Measurements from ENCODE around the gene SACM1L.

Gene SACM1L

GRCh38 chr3:45771166-45771775 lies 82.1 kb downstream of the SACM1L start:
- no peak for DNase-seq (ENCODE audit: low spot score)

GRCh38 chr3:45771831-45772230 lies 82.6 kb downstream of the SACM1L start:
- DNase-seq (ENCODE audit: low spot score), result no peak

- no peak for DNase-seq (ENCODE audit: low spot score)
These were observed 83.3 kb downstream of the SACM1L start for GRCh38 chr3:45772341-45773035.

- DNase-seq (ENCODE audit: low spot score), result no peak
These were observed 83.9 kb downstream of the SACM1L start for GRCh38 chr3:45773072-45773471.

- DNase-seq (ENCODE audit: low spot score), result no peak
These were observed 84.7 kb downstream of the SACM1L start for GRCh38 chr3:45773714-45774449.

GRCh38 chr3:45774581-45775521 lies 85.7 kb downstream of the SACM1L start:
- no peak for DNase-seq (ENCODE audit: low spot score)

- DNase-seq (ENCODE audit: low spot score), result no peak
These were observed 86.5 kb downstream of the SACM1L start for GRCh38 chr3:45775571-45776300.

GRCh38 chr3:45776301-45776595 lies 87.1 kb downstream of the SACM1L start:
- DNase-seq (ENCODE audit: low spot score), result no peak

GRCh38 chr3:45776611-45777010 lies 87.4 kb downstream of the SACM1L start:
- DNase-seq (ENCODE audit: low spot score), result no peak

- DNase-seq (ENCODE audit: low spot score), result no peak
These were observed 88.0 kb downstream of the SACM1L start for GRCh38 chr3:45777111-45777745.

GRCh38 chr3:45777746-45778386 lies 88.7 kb downstream of the SACM1L start:
- no peak for DNase-seq (ENCODE audit: low spot score)

- DNase-seq (ENCODE audit: low spot score), result no peak
These were observed 89.6 kb downstream of the SACM1L start for GRCh38 chr3:45778761-45779201.

- no peak for DNase-seq (ENCODE audit: low spot score)
These were observed 90.8 kb downstream of the SACM1L start for GRCh38 chr3:45779746-45780735.

GRCh38 chr3:45781271-45781670 lies 92.1 kb downstream of the SACM1L start:
- no peak for DNase-seq (ENCODE audit: low spot score)

- no peak for DNase-seq (ENCODE audit: low spot score)
These were observed 92.6 kb downstream of the SACM1L start for GRCh38 chr3:45781841-45782240.

- no peak for DNase-seq (ENCODE audit: low spot score)
These were observed 93.2 kb downstream of the SACM1L start for GRCh38 chr3:45782381-45782780.

GRCh38 chr3:45783667-45784066 lies 94.5 kb downstream of the SACM1L start:
- no peak for DNase-seq (ENCODE audit: low spot score)

GRCh38 chr3:45785605-45786150 lies 96.5 kb downstream of the SACM1L start:
- no peak for DNase-seq (ENCODE audit: low spot score)
